ENCODE results near the gene SRRM2.

SRRM2 gene

DNA sequence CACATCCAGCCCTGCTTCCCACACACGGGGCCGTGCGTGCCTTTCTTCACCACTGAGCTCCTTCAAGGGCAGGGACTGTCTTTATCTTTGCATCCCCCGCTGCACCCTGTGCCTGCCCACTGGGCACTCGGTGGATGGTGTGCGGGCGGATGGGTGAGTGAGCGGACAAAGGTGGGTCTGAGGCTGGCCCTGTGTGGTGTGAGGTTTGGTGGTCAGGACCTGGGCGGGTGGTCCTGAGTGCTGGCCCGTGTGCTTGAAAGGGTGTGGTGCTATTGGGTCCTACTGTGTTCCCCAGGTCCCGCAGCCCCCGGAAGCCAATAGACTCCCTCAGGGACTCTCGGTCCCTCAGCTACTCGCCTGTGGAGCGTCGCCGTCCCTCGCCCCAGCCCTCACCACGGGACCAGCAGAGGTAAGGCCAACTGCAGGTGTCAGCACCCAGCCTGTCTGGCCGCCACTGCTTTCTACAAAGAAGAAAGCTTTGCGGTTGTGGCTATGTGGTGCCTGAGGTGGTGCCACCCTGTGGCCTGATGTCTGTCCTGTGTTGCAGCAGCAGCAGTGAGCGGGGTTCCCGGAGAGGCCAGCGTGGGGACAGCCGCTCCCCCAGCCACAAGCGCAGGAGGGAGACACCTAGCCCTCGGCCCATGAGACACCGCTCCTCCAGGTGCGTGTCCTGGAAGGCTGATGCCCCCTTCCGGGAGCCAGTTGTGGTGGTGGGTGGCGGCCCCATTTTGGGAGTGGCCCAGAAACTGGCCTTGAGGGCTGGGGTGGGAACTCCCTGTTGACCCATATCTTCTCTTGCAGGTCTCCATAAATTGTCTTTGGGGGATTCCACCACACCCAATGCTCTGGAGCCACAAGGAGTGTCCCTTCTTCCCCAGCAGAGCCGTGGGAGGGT is 17.9 kb downstream of the SRRM2 start:
- no peak for TF ChIP-seq CTCF (IDR thresholded peaks at IDR 0.05; ENCODE audit: low read depth, low read length)
- no peak overlapping the region for H3K4me3 ChIP-seq (ENCODE audit: low read depth, low read length)

DNA sequence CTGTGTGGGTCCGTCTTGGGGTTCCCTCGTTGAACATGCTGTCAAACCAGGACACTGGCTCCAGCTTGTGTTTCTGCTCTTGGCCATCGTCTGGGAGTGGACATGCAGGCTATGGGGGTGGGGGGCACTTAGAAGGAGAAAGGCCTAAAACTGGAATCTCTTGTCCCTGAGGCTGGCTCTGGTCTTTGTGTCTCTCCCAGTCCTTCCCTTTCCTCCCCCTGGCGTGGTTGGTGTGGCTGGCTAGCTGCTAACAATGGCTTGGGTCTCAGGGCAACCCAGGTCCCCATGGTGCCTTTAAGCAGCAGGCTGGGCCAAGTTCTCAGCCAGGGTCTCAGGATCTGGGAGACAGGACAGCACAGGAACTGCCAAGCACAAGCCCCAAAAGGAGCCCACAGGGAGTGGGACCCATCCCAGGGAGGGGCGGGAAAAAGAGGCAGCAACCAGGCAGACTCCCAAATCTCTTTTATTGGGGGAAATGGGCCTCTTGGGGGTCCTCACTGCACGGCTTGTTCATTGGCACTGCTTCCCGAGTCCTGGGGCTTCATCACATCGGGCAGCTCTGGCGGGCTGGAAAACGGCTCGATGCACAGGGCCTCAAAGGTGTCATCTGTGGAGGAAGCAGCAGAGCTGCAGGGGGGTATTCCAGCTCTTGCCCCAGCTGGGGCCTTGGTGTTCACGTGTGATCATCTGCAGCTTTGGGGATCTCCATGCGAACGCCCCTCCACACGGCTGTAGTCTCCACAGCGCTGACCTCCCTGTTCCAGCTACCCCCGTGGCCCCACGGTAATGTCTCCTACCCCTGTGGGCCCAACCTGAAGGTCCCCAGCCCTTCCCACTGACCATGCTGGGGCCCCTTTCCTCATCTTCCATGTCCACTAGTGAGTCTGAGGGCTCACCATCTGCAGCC is 19.3 kb downstream of the SRRM2 start:
- H3K4me3 ChIP-seq (ENCODE audit: low read depth, low read length): no peak overlapping the region
- no peak for TF ChIP-seq CTCF (IDR thresholded peaks at IDR 0.05; ENCODE audit: low read depth, low read length)

DNA sequence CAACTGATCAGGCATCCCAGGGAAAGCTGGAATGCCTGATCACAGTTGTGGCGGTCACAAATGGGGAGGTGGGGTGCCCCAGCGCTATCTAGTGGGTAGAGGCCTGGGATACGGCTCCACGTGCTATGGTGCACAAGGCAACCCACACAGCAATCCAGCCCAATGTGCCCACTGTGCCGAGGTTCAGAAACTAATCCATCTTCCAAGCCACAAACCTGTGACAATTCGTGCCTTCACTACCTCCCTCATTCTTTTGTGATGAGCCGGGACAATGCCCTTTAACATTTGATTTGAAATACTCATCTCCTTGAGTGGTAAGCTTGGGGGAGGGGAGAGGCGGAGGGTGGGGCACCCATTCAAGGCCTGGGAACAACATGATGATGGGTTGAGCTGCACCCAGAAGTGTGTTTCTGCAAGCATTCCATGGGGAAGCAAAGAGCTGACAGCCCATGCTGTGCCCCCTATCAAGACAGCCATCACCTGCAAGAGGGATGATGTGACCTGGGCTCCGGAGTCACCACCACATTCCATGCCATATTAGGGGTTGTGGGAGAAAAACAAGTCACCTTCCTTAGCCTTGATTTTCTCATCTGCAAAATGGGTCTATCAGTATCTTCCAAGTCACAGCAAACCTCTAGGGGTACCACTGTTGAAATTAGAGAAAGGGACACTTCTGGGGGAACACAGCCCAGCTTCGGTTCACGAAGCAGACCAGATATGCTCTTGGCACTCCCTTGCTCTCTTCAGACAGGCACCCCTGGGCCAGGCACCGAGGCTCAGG is 20.9 kb downstream of the SRRM2 start:
- no peak overlapping the region for H3K4me3 ChIP-seq (ENCODE audit: low read depth, low read length)
- no peak for TF ChIP-seq CTCF (IDR thresholded peaks at IDR 0.05; ENCODE audit: low read depth, low read length)

DNA sequence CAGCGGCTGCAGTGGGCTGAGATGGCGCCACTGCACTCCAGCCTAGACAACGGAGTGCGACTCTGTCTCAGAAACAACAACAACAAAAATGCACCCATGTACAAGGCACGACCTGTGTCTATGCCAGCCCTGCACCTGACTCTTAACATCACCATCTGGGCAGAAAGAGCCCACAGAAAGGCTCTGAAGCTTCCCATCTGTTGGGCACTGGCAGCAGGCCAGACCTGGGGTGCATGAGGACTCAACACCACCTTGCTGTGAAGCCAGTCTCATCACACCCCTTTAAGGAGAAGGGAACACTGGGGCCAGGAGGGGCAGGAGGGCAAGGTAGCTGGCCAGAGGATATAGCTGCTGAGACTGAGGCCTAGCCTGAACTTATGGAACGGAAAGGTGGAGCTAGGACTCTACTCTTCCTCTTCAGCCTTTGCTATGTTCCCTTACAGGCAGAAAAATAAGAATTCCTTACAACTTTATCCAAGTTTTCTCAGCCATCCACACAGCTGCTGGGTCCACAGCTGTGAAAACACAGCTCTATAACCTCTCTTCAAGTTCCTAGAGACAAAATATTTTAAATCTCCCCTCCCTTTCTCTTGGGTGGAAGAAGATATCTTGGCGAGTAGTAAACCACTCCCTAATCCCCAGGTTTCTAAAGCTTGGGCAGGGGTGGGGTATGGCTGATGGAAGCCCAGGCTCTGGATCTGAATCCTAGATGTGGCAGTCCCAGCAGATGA is 21.9 kb downstream of the SRRM2 start:
- H3K4me3 ChIP-seq (ENCODE audit: low read depth, low read length): no peak overlapping the region
- TF ChIP-seq CTCF (IDR thresholded peaks at IDR 0.05; ENCODE audit: low read depth, low read length): no peak

- no peak overlapping the region for H3K4me3 ChIP-seq (ENCODE audit: low read depth, low read length)
Measured at GRCh38 chr16:2775131-2775716, 22.8 kb downstream of the SRRM2 start.

More at GRCh38 chr16:2775131-2775716, 22.8 kb downstream of the SRRM2 start:
- TF ChIP-seq CTCF (IDR thresholded peaks at IDR 0.05; ENCODE audit: low read depth, low read length): no peak

Measured in WI38 (cell line).